Testis (tissue), 2 donors: ENCODE data around the gene CHGA.

ENCODE experiments used
- POLR2A ChIP-seq: fragments of 450-650 bp; IDR thresholded peaks from one replicate; pipeline ENCODE4 v1.6.1; 2017; ENCODE audit warnings: antibody characterized with exemption, mild to moderate bottlenecking, moderate library complexity
- TF ChIP-seq, protein P1 (sequence below), 3 experiments: fragments of 450-650 bp in 2 of 3; fragments of 200-600 bp in 1 of 3; sonication (generic) in 1 of 3; IDR thresholded peaks; one replicate each; pipeline ENCODE4 v1.5.1; 2016 to 2019; ENCODE audit warnings: antibody characterized with exemption in 3 of 3, mild to moderate bottlenecking in 2 of 3, moderate library complexity in 1 of 3

DNA sequence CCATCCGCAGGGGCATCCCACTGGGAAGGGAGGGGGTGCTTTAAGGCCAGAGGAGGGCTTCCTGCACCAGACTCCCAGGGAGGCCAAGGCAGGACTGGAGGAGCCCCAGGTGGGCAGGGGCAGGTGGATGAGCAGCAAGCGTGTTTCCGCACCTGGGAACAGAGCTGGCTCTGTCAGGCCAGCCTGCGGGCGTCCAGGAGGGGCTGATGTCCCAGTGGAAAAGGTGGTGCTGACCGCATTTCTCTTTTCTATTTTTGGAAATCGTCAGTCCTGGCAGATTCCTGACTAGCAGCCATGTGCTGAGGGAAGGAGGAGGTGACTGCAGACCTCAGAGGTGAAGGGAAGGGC, 27.2 kb downstream of the CHGA start:
- TF ChIP-seq, protein P1, sequence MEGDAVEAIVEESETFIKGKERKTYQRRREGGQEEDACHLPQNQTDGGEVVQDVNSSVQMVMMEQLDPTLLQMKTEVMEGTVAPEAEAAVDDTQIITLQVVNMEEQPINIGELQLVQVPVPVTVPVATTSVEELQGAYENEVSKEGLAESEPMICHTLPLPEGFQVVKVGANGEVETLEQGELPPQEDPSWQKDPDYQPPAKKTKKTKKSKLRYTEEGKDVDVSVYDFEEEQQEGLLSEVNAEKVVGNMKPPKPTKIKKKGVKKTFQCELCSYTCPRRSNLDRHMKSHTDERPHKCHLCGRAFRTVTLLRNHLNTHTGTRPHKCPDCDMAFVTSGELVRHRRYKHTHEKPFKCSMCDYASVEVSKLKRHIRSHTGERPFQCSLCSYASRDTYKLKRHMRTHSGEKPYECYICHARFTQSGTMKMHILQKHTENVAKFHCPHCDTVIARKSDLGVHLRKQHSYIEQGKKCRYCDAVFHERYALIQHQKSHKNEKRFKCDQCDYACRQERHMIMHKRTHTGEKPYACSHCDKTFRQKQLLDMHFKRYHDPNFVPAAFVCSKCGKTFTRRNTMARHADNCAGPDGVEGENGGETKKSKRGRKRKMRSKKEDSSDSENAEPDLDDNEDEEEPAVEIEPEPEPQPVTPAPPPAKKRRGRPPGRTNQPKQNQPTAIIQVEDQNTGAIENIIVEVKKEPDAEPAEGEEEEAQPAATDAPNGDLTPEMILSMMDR (IDR thresholded peaks at IDR 0.05): no peak
- no peak for TF ChIP-seq POLR2A
